ENCODE measurements around the gene NDUFS1.
A peak's percentile ranks its signal among the peaks of the same experiment; 100 is the strongest.

- TF ChIP-seq POLR2A (IDR thresholded peaks at IDR 0.05): peak in 1 of 3 donors; percentile 8
- TF ChIP-seq, protein P1, sequence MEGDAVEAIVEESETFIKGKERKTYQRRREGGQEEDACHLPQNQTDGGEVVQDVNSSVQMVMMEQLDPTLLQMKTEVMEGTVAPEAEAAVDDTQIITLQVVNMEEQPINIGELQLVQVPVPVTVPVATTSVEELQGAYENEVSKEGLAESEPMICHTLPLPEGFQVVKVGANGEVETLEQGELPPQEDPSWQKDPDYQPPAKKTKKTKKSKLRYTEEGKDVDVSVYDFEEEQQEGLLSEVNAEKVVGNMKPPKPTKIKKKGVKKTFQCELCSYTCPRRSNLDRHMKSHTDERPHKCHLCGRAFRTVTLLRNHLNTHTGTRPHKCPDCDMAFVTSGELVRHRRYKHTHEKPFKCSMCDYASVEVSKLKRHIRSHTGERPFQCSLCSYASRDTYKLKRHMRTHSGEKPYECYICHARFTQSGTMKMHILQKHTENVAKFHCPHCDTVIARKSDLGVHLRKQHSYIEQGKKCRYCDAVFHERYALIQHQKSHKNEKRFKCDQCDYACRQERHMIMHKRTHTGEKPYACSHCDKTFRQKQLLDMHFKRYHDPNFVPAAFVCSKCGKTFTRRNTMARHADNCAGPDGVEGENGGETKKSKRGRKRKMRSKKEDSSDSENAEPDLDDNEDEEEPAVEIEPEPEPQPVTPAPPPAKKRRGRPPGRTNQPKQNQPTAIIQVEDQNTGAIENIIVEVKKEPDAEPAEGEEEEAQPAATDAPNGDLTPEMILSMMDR (IDR thresholded peaks at IDR 0.05 in 8 of 11, conservative IDR thresholded peaks at IDR 0.05 in 3 of 11): peak in 4 of 11 experiments; percentile 3 to 43 (median 17)
These were observed at the start of gene NDUFS1, which contains the start of gene EEF1B2 for GRCh38 chr2:206159346-206160124.
